Mucosa of descending colon (tissue), 3 donors: ENCODE results near the gene NPC1L1. TPM values are rescaled to one million over a fixed set of nuclear protein-coding genes. Genes with fewer than 3 reads are reported as not detected.

Source experiments
- ATAC-seq: fragments of 200-7000 bp; cut with Tn5 transposase; one replicate; pipeline ENCODE4 v1.9.1; 2020; ENCODE audit warnings: mild to moderate bottlenecking, moderate library complexity
- DNase-seq, 3 donors: peaks; one replicate each; pipeline ENCODE4 v3.0.0-alpha.2; 2020
- H3K36me3 ChIP-seq: fragments of 200-600 bp; one replicate; pipeline ENCODE4 v1.8.0; 2021; ENCODE audit warnings: low read depth, mild to moderate bottlenecking
- H3K4me1 ChIP-seq: fragments of 200-600 bp; one replicate; pipeline ENCODE4 v1.8.0; 2021; ENCODE audit warnings: low read depth, mild to moderate bottlenecking
- H3K4me3 ChIP-seq: fragments of 200-600 bp; one replicate; pipeline ENCODE4 v1.8.0; 2021; ENCODE audit warnings: mild to moderate bottlenecking
- H3K9me3 ChIP-seq: fragments of 200-600 bp; one replicate; pipeline ENCODE4 v1.8.0; 2021; ENCODE audit warnings: mild to moderate bottlenecking
- CTCF ChIP-seq: fragments of 200-600 bp; IDR thresholded peaks from one replicate; pipeline ENCODE4 v1.8.0; 2022; ENCODE audit warnings: antibody characterized with exemption, mild to moderate bottlenecking
- intact Hi-C, 2 donors: fragments of 100-400 bp; cut with DNase I in 1 of 2; cut with micrococcal nuclease in 1 of 2; formaldehyde crosslinking; loops; one replicate each; pipeline versions ENCODE4 v1.11.0 to v1.11.1; 2022; cut with DNase I, micrococcal nuclease
- total RNA-seq, 3 donors: library from RNA; stranded (reverse); fragmentation: NEBNext Ultra II Directional in 2 of 3; extraction: Animal tissue kit (Norgen Biotek cat#: 25700) in 2 of 3; gene quantifications; one replicate each; pipeline versions ENCODE4 v1.2.1 to v1.2.4, GENCODE V29; 2021 to 2023
- donor health status: DM: no; HTN: no; CAD: no; lungs with moderate emphysema.
- donor health status: DM: no; HTN: no; CAD: no.
- donor health status: DM: no; HTN: yes; CAD: no.

NPC1L1 gene
- total RNA-seq, 3 donors from 2014 or later = 0.12 to 0.82 TPM; not detected in 1

GRCh38 chr7:44473295-44473694 is 67.8 kb downstream of the NPC1L1 start:
- ATAC-seq (peak; percentile 38), DNase-seq (no peak)
- Histone ChIP-seq H3K4me3 (no peak overlapping the region), H3K4me1 (peaks cover 11% of the 10 kb centered on the region), H3K9me3 (no peaks in the 10 kb centered on the region), H3K36me3 (no peaks in the 10 kb centered on the region)
- intact Hi-C loops = no loop called here
- TF ChIP-seq CTCF = no peak

- Histone ChIP-seq H3K9me3 (no peaks in the 10 kb centered on the region), H3K4me1 (peaks cover 7% of the 10 kb centered on the region), H3K4me3 (no peak overlapping the region), H3K36me3 (no peaks in the 10 kb centered on the region)
- intact Hi-C loops = no loop called here
- ATAC-seq = no peak
- no peak for TF ChIP-seq CTCF
- DNase-seq = no peak
These were observed 68.3 kb downstream of the NPC1L1 start for GRCh38 chr7:44472843-44473242.

GRCh38 chr7:44471850-44472249 is 69.3 kb downstream of the NPC1L1 start:
- no peak overlapping the region for H3K4me3 ChIP-seq
- no peak for DNase-seq
- H3K9me3 ChIP-seq = no peaks in the 10 kb centered on the region
- intact Hi-C loops = no loop called here
- no peak for TF ChIP-seq CTCF
- no peaks in the 10 kb centered on the region for H3K36me3 ChIP-seq
- no peaks in the 10 kb centered on the region for H3K4me1 ChIP-seq
- ATAC-seq = no peak

GRCh38 chr7:44471436-44471835 is 69.7 kb downstream of the NPC1L1 start:
- TF ChIP-seq CTCF = no peak
- ATAC-seq = no peak
- intact Hi-C loops = no loop called here

GRCh38 chr7:44470628-44471245 is 70.4 kb downstream of the NPC1L1 start:
- DNase-seq = no peak
- Histone ChIP-seq H3K4me1 (no peaks in the 10 kb centered on the region), H3K9me3 (no peaks in the 10 kb centered on the region), H3K4me3 (no peak overlapping the region), H3K36me3 (no peaks in the 10 kb centered on the region)
- no peak for TF ChIP-seq CTCF
- intact Hi-C loops = no loop called here
- no peak for ATAC-seq

More at GRCh38 chr7:44471436-44471835, 69.7 kb downstream of the NPC1L1 start:
- H3K4me1 ChIP-seq = no peaks in the 10 kb centered on the region
- H3K9me3 ChIP-seq = no peaks in the 10 kb centered on the region
- no peaks in the 10 kb centered on the region for H3K36me3 ChIP-seq
- no peak for DNase-seq
- H3K4me3 ChIP-seq = no peak overlapping the region

- Histone ChIP-seq H3K36me3 (no peaks in the 10 kb centered on the region), H3K4me3 (no peak overlapping the region), H3K4me1 (no peaks in the 10 kb centered on the region), H3K9me3 (no peaks in the 10 kb centered on the region)
- intact Hi-C loops = no loop called here
- no peak for ATAC-seq
- DNase-seq = no peak
- no peak for TF ChIP-seq CTCF
These were observed 71.0 kb downstream of the NPC1L1 start for GRCh38 chr7:44470135-44470479.
